Subcutaneous abdominal adipose tissue (tissue), 5 donors: ENCODE measurements around the gene KLHL30.

Experiments
- H3K27ac ChIP-seq: one replicate; pipeline ENCODE4 v1.7.0; 2013; ENCODE audit warnings: low read depth, mild to moderate bottlenecking, inconsistent platforms, low read length, moderate library complexity
- H3K27me3 ChIP-seq, 5 donors: one replicate each; pipeline ENCODE4 v1.7.0; 2013; ENCODE audit warnings: low read length in 5 of 5, inconsistent platforms in 1 of 5; ENCODE audit not compliant: control insufficient read depth in 5 of 5, insufficient read depth in 4 of 5
- H3K36me3 ChIP-seq, 5 donors: one replicate each; pipeline ENCODE4 v1.7.0; 2013; ENCODE audit warnings: low read length in 5 of 5; ENCODE audit not compliant: control insufficient read depth in 5 of 5, insufficient read depth in 5 of 5
- H3K4me1 ChIP-seq, 5 donors: one replicate each; pipeline ENCODE4 v1.7.0; 2013; ENCODE audit warnings: low read length in 5 of 5, mild to moderate bottlenecking in 3 of 5, moderate library complexity in 1 of 5; ENCODE audit not compliant: control insufficient read depth in 5 of 5, insufficient read depth in 5 of 5
- H3K4me3 ChIP-seq, 5 donors: one replicate each; pipeline ENCODE4 v1.7.0; 2013; ENCODE audit warnings: low read length in 5 of 5, low read depth in 1 of 5
- H3K9ac ChIP-seq, 5 donors: one replicate each; pipeline ENCODE4 v1.7.0; 2013; ENCODE audit warnings: low read length in 5 of 5, mild to moderate bottlenecking in 4 of 5, moderate library complexity in 3 of 5
- H3K9me3 ChIP-seq, 5 donors: one replicate each; pipeline ENCODE4 v1.7.0; 2013; ENCODE audit warnings: low read length in 5 of 5; ENCODE audit not compliant: control insufficient read depth in 5 of 5
- donor health status: healthy.
- donor health status: healthy.
- donor health status: healthy.
- donor health status: healthy.
- donor health status: healthy.

KLHL30 gene

DNA sequence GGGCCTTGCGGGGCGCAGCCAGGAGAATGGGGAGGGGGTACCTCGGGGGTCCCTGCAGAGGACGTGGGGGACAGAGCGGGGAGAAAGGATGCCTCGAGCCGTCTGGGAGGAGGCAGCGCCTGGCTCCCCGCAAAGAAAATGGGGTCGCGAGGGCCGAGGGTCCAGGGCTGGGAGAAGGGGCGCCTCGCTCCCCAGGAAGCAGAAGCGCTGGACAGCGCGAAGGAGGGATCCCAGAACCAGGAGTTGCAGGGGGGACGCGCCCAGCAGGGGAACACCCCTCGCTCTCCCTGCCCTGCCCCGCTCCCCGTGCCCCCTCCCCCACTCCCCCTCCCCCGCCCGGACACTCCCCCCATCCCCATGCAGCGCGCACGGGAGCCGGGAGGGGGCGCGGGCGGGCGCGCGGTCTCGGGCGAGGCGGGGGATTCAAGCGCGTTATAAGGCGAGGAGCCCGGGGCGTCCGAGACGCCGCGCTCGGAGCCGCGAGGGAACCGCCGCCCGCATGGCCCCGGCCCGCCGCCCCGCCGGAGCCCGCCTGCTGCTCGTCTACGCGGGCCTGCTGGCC, 20.1 kb downstream of the KLHL30 start, which contains the start of gene ERFE:
ERFE (plus strand) TSS at position 462 of the 562 bp plus-strand sequence; CDS start at position 500, 38 bp downstream.
- Histone ChIP-seq H3K36me3 (no peaks in the 10 kb centered on the region), H3K27ac (no peak within 1 kb of the TSS), H3K9ac (no peak within 1 kb of the TSS), H3K27me3 (peaks cover 20 to 38% (median 26%) of the 10 kb centered on the region in 5 donors), H3K4me3 (peak within 1 kb of the TSS in 3 of 5 donors; percentile 31 to 42 (median 42)), H3K9me3 (peaks cover 0 to 3% (median 0%) of the 10 kb centered on the region in 5 donors), H3K4me1 (peaks cover 0 to 21% (median 10%) of the 10 kb centered on the region in 5 donors)

DNA sequence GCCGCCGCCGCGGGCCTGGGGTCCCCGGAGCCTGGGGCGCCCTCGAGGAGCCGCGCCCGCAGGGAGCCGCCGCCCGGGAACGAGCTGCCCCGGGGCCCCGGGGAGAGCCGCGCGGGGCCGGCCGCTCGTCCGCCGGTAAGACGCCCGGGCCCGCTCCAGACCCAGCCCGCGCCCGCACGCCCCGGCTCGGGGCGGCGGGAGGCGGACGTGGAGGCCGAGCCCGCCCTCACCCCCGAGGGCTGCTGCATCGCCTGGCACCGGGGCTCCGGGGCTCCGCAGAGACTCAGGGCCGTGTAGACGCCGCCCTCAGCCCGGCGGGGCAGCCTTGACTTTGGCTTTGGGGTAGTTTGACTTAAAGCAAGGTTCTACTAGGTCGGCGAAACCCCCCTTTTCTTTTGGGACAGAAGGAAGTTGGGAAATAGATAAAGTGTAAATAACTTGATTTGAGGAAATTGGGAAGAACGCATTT, 20.6 kb downstream of the KLHL30 start:
- peak overlapping the region in 3 of 5 donors; percentile 31 to 42 (median 42) for H3K4me3 ChIP-seq
- no peak overlapping the region for H3K9ac ChIP-seq
- peaks cover 20 to 38% (median 26%) of the 10 kb centered on the region in 5 donors for H3K27me3 ChIP-seq
- H3K36me3 ChIP-seq: no peaks in the 10 kb centered on the region
- no peak overlapping the region for H3K27ac ChIP-seq
- peaks cover 0 to 2% (median 0%) of the 10 kb centered on the region in 5 donors for H3K9me3 ChIP-seq
- peaks cover 0 to 24% (median 12%) of the 10 kb centered on the region in 5 donors for H3K4me1 ChIP-seq

DNA sequence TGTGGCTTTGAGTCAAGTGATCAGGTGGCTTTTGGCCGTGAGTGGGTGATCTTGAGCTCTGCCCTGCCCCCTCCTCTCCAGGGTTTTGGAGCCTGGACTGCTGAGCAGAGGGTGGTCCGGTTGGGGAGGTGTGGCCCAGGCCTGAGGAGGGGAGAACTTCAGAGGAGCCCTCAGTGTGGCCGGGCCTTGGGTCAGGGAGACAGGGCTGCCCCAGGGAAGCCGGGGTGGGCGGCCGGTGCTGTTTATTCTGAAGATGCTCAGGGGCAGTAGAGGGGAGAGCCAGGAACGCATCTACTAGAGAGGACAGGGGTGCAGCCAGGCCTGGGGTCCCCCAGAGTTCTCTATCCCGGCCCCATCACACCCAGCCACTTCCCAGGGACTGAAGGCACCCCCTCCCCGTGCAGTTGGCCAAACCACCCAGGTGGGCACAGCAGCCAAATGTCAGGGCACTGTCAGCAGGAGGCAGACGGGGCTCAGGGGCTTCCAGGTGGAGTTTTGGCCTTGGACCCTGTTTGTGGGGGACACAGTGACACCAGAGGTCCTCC, 21.3 kb downstream of the KLHL30 start:
- peaks cover 0 to 24% (median 12%) of the 10 kb centered on the region in 5 donors for H3K4me1 ChIP-seq
- peak overlapping the region in 1 of 5 donors; percentile 42 for H3K4me3 ChIP-seq
- no peak overlapping the region for H3K9ac ChIP-seq
- H3K9me3 ChIP-seq: no peaks in the 10 kb centered on the region
- no peaks in the 10 kb centered on the region for H3K36me3 ChIP-seq
- H3K27ac ChIP-seq: no peak overlapping the region
- peaks cover 23 to 40% (median 26%) of the 10 kb centered on the region in 5 donors for H3K27me3 ChIP-seq

DNA sequence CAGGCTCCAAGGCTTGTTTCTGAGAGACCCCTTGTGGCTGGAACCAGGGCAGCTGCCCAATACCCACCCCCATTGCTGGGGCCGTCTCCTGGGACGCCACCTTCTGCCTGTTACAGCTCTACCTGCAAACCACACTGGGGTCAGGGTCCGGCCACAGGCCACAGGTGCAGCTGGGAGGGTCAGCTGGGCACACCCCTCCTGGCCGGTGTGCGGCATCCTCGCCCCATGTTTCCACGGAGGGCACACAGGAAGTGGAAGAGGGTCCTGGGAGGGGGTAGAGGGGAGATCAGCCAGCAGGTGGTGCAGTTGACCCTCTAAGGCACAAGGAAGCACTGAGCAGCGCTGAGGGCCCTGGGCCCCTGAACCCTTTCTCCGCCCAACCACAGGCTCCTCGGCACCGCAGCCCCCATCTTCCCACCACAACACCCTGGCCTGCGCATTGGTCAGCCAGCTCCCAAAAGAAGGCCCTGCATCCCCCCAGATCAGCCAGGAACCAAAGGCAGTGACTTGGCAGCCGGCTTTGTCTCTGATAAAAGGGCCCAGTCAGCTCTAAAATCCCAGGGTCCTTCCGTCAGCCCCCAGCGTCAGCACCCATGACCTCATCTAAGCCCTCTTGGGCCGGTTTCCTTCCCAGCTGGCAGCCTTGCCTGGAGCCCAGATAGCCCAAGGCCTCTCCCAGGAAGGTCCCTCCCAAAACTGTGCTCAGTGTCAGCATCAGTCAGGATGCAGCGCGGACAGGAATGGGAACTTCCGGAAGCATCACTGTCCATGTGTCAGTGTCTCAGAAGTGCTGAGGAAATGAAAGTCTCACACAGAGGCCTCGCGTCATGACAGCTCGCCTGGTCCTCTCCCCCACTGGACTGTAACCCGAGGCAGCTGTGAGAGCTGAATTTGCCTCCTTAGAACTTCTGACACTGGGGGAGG, 22.0 kb downstream of the KLHL30 start:
- Histone ChIP-seq H3K27me3 (peaks cover 23 to 42% (median 26%) of the 10 kb centered on the region in 5 donors), H3K4me3 (no peak overlapping the region)

DNA sequence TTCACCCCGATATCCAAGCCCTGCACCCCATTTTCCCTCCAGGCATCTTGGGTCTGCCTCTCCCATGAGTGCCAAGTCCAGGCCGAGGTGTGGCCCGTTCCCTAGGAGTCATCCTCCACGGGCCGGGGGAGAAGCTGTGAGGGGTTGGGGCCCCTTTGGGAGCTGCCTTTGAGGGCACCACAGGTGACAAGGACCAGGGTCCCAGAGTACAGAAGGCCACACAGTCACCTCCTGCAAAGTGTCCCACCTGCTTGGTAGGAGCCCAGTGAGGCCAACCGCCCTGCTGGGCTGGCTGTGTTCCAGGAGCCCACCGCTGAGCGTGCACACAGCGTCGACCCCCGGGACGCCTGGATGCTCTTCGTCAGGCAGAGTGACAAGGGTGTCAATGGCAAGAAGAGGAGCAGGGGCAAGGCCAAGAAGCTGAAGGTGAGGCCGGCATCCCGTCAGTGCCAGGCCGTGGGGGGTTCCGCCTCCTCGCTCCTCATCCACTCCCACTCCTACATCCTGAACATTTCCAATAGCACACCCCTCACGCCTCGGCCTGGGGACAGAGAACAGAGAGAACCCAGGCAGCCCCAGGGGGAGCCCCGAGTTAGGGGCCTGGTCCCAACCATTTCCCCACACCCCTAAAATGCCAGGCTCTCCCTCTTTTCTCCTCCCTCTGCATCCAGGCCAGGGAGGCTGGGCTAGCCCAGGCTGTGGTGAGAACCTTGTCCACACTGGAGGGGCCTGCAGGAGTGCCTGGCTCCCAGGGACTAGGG, 23.0 kb downstream of the KLHL30 start:
- no peak overlapping the region for H3K4me3 ChIP-seq
- H3K27ac ChIP-seq: no peak overlapping the region
- H3K36me3 ChIP-seq: no peaks in the 10 kb centered on the region
- H3K27me3 ChIP-seq: peaks cover 23 to 42% (median 26%) of the 10 kb centered on the region in 5 donors
- no peaks in the 10 kb centered on the region for H3K9me3 ChIP-seq
- peaks cover 0 to 31% (median 12%) of the 10 kb centered on the region in 5 donors for H3K4me1 ChIP-seq
- no peak overlapping the region for H3K9ac ChIP-seq

More for the DNA sequence above, 22.0 kb downstream of the KLHL30 start:
- Histone ChIP-seq H3K4me1 (peaks cover 0 to 24% (median 12%) of the 10 kb centered on the region in 5 donors), H3K27ac (no peak overlapping the region), H3K36me3 (no peaks in the 10 kb centered on the region), H3K9me3 (no peaks in the 10 kb centered on the region), H3K9ac (no peak overlapping the region)

DNA sequence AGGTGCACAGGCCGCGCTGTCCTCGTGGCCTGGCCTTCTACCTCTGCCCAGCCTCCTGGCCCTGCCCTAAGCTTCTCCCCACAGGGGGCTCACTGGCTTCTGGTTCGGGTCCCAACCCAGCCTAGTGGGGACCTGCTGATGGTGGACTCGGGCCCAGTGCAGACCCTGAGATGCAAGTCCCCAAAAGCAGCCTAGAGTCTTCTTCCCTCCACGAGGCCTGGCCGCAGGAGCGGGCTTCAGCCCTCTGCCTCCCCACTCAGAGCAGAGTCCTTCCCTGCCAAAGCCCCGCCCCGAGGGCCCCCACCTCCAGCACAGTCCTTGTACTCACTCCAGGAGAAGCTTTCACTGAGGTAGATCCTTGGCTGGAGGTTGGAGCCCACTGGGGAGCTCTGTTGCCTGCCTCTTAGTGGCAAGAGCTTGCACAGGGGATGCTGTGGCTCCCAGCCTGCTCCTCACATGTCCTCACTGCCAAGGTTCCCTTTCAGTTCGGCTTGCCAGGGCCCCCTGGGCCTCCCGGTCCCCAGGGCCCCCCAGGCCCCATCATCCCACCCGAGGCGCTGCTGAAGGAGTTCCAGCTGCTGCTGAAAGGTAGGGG, 23.9 kb downstream of the KLHL30 start:
- Histone ChIP-seq H3K9me3 (no peaks in the 10 kb centered on the region), H3K9ac (no peak overlapping the region), H3K27me3 (peaks cover 23 to 42% (median 26%) of the 10 kb centered on the region in 5 donors), H3K4me3 (no peak overlapping the region), H3K4me1 (peaks cover 0 to 38% (median 12%) of the 10 kb centered on the region in 5 donors), H3K27ac (no peak overlapping the region), H3K36me3 (peaks cover 0 to 6% (median 0%) of the 10 kb centered on the region in 5 donors)

DNA sequence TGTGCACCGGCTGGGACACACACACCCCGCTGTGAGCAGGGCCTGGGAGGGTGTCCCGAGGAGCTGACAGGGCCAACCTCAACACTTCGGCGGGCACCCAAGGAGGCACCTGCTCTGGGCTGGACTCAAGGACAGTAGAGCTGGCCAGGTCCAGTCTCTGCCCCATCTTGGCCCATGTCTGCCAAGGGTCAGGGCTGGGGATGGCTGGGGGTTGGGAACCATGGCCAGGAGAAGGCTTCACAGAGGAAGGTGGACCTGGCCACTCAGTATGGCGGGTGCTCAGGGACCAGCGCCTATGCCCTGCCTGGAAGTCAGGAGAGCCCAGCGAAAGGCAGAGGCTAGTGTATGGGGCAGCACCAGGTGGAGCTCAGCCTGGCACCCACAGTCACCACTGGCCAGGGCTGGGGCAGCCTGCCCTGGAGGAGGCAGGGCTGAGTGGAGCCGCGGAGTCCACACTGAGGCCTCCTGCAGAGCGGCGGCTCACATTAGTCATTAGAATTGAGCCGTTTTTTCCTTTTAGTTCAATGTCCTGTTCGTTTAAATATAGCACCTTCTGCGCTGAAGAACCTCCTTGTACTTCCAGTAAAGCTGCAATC, 24.5 kb downstream of the KLHL30 start:
- no peak overlapping the region for H3K27ac ChIP-seq
- no peak overlapping the region for H3K4me3 ChIP-seq
- no peaks in the 10 kb centered on the region for H3K9me3 ChIP-seq
- peaks cover 23 to 42% (median 26%) of the 10 kb centered on the region in 5 donors for H3K27me3 ChIP-seq
- no peak overlapping the region for H3K9ac ChIP-seq
- H3K36me3 ChIP-seq: peaks cover 0 to 9% (median 3%) of the 10 kb centered on the region in 5 donors
- peaks cover 0 to 38% (median 12%) of the 10 kb centered on the region in 5 donors for H3K4me1 ChIP-seq

DNA sequence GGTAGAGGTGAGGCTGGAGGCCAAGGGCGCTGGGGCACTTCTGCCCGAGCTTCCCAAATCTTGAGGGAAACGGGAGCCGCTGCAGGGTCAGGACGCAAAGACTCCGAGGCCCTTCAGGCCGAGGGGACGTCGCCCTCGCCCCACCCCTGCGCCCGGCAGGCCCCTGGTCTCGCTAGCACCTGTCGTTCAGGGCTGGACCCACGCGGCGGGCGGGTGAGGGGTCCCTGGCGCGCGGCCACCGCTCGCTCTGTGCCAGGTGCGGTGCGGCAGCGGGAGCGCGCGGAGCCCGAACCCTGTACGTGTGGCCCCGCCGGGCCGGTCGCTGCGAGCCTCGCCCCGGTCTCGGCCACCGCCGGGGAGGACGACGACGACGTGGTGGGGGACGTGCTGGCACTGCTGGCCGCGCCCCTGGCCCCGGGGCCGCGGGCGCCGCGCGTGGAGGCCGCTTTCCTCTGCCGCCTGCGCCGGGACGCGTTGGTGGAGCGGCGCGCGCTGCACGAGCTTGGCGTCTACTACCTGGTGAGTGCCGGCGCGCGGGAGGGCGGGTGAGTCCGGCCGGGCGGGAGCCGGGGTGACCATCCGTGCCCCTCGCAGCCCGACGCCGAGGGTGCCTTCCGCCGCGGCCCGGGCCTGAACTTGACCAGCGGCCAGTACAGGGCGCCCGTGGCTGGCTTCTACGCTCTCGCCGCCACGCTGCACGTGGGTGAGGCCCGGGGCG, 25.2 kb downstream of the KLHL30 start:
- Histone ChIP-seq H3K27me3 (peaks cover 23 to 42% (median 26%) of the 10 kb centered on the region in 5 donors), H3K4me3 (no peak overlapping the region), H3K9me3 (no peaks in the 10 kb centered on the region), H3K4me1 (peaks cover 0 to 31% (median 9%) of the 10 kb centered on the region in 5 donors), H3K36me3 (peaks cover 0 to 16% (median 9%) of the 10 kb centered on the region in 5 donors), H3K9ac (no peak overlapping the region), H3K27ac (no peak overlapping the region)
